Ishikawa (cell line): ENCODE results near the gene MYRIP.

ENCODE experiments used
- CEBPB ChIP-seq: IDR thresholded peaks from 2 replicates; pipeline ENCODE4 v1.6.1; 2012
- CREB1 ChIP-seq: IDR thresholded peaks from 2 replicates; pipeline ENCODE4 v1.6.1; 2012; ENCODE audit warnings: low read depth
- EGR1 ChIP-seq: IDR thresholded peaks from 2 replicates; pipeline ENCODE4 v1.6.1; 2012
- EP300 ChIP-seq: IDR thresholded peaks from 2 replicates; pipeline ENCODE4 v1.6.1; 2012; ENCODE audit warnings: borderline replicate concordance
- FOXM1 ChIP-seq: IDR thresholded peaks from 2 replicates; pipeline ENCODE4 v1.6.1; 2012; ENCODE audit warnings: low read depth, borderline replicate concordance
- MAX ChIP-seq: IDR thresholded peaks from 2 replicates; pipeline ENCODE4 v1.6.1; 2012
- NFIC ChIP-seq: IDR thresholded peaks from 2 replicates; pipeline ENCODE4 v1.6.1; 2012
- RAD21 ChIP-seq: IDR thresholded peaks from 2 replicates; pipeline ENCODE4 v1.6.1; 2012; ENCODE audit warnings: low read depth
- REST ChIP-seq: IDR thresholded peaks from 2 replicates; pipeline ENCODE4 v1.6.1; 2012; ENCODE audit warnings: low read depth, mild to moderate bottlenecking
- TAF1 ChIP-seq: IDR thresholded peaks from 2 replicates; pipeline ENCODE4 v1.6.1; 2012; ENCODE audit warnings: low read depth, mild to moderate bottlenecking
- TCF12 ChIP-seq: IDR thresholded peaks from 2 replicates; pipeline ENCODE4 v1.6.1; 2012; ENCODE audit warnings: low read depth
- TEAD4 ChIP-seq: IDR thresholded peaks from 2 replicates; pipeline ENCODE4 v1.6.1; 2012
- USF1 ChIP-seq: IDR thresholded peaks from 2 replicates; pipeline ENCODE4 v1.6.1; 2012
- YY1 ChIP-seq: IDR thresholded peaks from 2 replicates; pipeline ENCODE4 v1.6.1; 2012; ENCODE audit warnings: low read depth
- ZBTB7A ChIP-seq: IDR thresholded peaks from 2 replicates; pipeline ENCODE4 v1.6.1; 2012; ENCODE audit warnings: low read depth

Gene MYRIP

GRCh38 chr3:39934696-39935095 is 125.3 kb downstream of the MYRIP start:
- TF ChIP-seq FOXM1 (no peak), TEAD4 (no peak), NFIC (no peak), TAF1 (no peak)

- no peak for TF ChIP-seq TAF1
- no peak for TF ChIP-seq YY1
- TF ChIP-seq NFIC, result no peak
- TF ChIP-seq TCF12, result no peak
- TF ChIP-seq REST, result no peak
These were observed 125.9 kb downstream of the MYRIP start for GRCh38 chr3:39935261-39935660.

GRCh38 chr3:39936848-39937247 is 127.4 kb downstream of the MYRIP start:
- TF ChIP-seq RAD21 (no peak), MAX (no peak), TCF12 (no peak), EGR1 (no peak), NFIC (no peak), YY1 (no peak), FOXM1 (no peak), TAF1 (no peak), CREB1 (no peak), USF1 (no peak), ZBTB7A (no peak), REST (no peak), TEAD4 (no peak), CEBPB (no peak), EP300 (no peak)

- TF ChIP-seq ZBTB7A (no peak), NFIC (no peak), EP300 (no peak), MAX (no peak), TEAD4 (no peak), TCF12 (no peak), REST (no peak), FOXM1 (no peak), TAF1 (no peak), YY1 (no peak), CREB1 (no peak), CEBPB (no peak), EGR1 (no peak)
These were observed 127.9 kb downstream of the MYRIP start for GRCh38 chr3:39937315-39937714.

GRCh38 chr3:39937874-39938273 is 128.5 kb downstream of the MYRIP start:
- TF ChIP-seq EGR1, result no peak
- no peak for TF ChIP-seq ZBTB7A
- no peak for TF ChIP-seq YY1
- no peak for TF ChIP-seq USF1
- no peak for TF ChIP-seq TCF12
- no peak for TF ChIP-seq TEAD4
- TF ChIP-seq EP300, result no peak
- TF ChIP-seq REST, result no peak
- no peak for TF ChIP-seq CEBPB
- no peak for TF ChIP-seq NFIC
- TF ChIP-seq RAD21, result no peak
- TF ChIP-seq CREB1, result no peak
- no peak for TF ChIP-seq FOXM1
- no peak for TF ChIP-seq MAX
- no peak for TF ChIP-seq TAF1
